Spleen (tissue), 11 donors: ENCODE measurements around the gene VPS35L. TPM values are rescaled to one million over a fixed set of nuclear protein-coding genes. Genes with fewer than 3 reads are reported as not detected.

Experiments used
- DNase-seq: peaks from one replicate; pipeline ENCODE4 v3.0.0-alpha.2; 2020
- H3K27ac ChIP-seq, 8 donors: fragments of 200-600 bp; sonication (generic) in 7 of 8; 1 replicate in 4 of 8; 2 replicates in 4 of 8; pipeline versions ENCODE4 v1.5.0 to v1.8.0; 2016 to 2021; ENCODE audit warnings: inconsistent platforms in 4 of 8, mild to moderate bottlenecking in 4 of 8, moderate library complexity in 1 of 8
- H3K27me3 ChIP-seq, 7 donors: fragments of 200-600 bp; sonication (generic) in 6 of 7; replicated peaks in 1 of 7; 1 replicate in 4 of 7; 2 replicates in 3 of 7; pipeline versions ENCODE4 v1.5.0 to v1.8.0; 2016 to 2021; ENCODE audit warnings: inconsistent platforms in 3 of 7, mild to moderate bottlenecking in 1 of 7
- H3K36me3 ChIP-seq, 6 donors: fragments of 200-600 bp; sonication (generic) in 5 of 6; 1 replicate in 4 of 6; 2 replicates in 2 of 6; pipeline versions ENCODE4 v1.5.0 to v1.8.0; 2016 to 2021; ENCODE audit warnings: inconsistent platforms in 2 of 6
- H3K4me1 ChIP-seq, 6 donors: fragments of 200-600 bp; sonication (generic) in 5 of 6; 1 replicate in 3 of 6; 2 replicates in 3 of 6; pipeline versions ENCODE4 v1.5.0 to v1.8.0; 2016 to 2021; ENCODE audit warnings: inconsistent platforms in 3 of 6
- H3K4me3 ChIP-seq, 8 donors: fragments of 200-600 bp; sonication (generic) in 7 of 8; 1 replicate in 4 of 8; 2 replicates in 4 of 8; pipeline versions ENCODE4 v1.5.0 to v1.8.0; 2016 to 2021; ENCODE audit warnings: inconsistent platforms in 4 of 8, mild to moderate bottlenecking in 4 of 8, moderate library complexity in 2 of 8
- H3K9me3 ChIP-seq, 8 donors: fragments of 200-600 bp; sonication (generic) in 7 of 8; 1 replicate in 4 of 8; 2 replicates in 4 of 8; pipeline versions ENCODE4 v1.5.0 to v1.8.0; 2016 to 2021; ENCODE audit warnings: inconsistent platforms in 4 of 8
- POLR2A ChIP-seq, 3 donors: fragments of 450-650 bp; IDR thresholded peaks; one replicate each; pipeline ENCODE4 v1.5.1; 2017; ENCODE audit warnings: antibody characterized with exemption in 3 of 3, mild to moderate bottlenecking in 1 of 3
- POLR2AphosphoS5 ChIP-seq, 3 donors: sonication (generic); formaldehyde crosslinking; IDR thresholded peaks; one replicate each; pipeline ENCODE4 v1.5.1; 2017; ENCODE audit warnings: antibody characterized with exemption in 3 of 3
- WGBS, 5 donors: extraction: QIAGEN DNeasy Blood & Tissue Kit in 3 of 5; methylation state at CpG; one replicate each; pipeline versions ENCODE4 v1.1.5 to v1.1.7; 2013 to 2018; 5-methylcytosine and 5-hydroxymethylcytosine counted together
- intact Hi-C: fragments of 100-400 bp; cut with DNase I; formaldehyde crosslinking; loops from one replicate; pipeline ENCODE4 v1.15.0; 2023; ENCODE audit warnings: low total_unique reads
- polyA plus RNA-seq, 3 donors: library from polyadenylated mRNA; stranded (reverse); fragments of 200-250 nt; gene quantifications; one replicate each; pipeline ENCODE4 v1.2.1, GENCODE V29; 2013
- total RNA-seq, 7 donors: library from RNA; depleted of rRNA in 3 of 7; stranded (reverse); fragments of >200 nt in 3 of 7; fragmentation: NEBNext Ultra II Directional in 4 of 7; extraction: Animal tissue kit (Norgen Biotek cat#: 25700) in 4 of 7; gene quantifications; one replicate each; pipeline versions ENCODE4 v1.1.0 to v1.2.1, GENCODE V29; 2016 to 2021
- TF ChIP-seq, protein P1 (sequence below), 11 experiments: fragments of 200-600 bp in 7 of 11; fragments of 450-650 bp in 4 of 11; sonication (generic) in 4 of 11; IDR thresholded peaks in 8 of 11; conservative IDR thresholded peaks in 3 of 11; 1 replicate in 7 of 11; 2 replicates in 4 of 11; pipeline versions ENCODE4 v1.4.0 to v1.8.0; 2016 to 2021; ENCODE audit warnings: antibody characterized with exemption in 11 of 11, inconsistent platforms in 4 of 11, mild to moderate bottlenecking in 1 of 11
- donor health status: healthy with polysubstance abuse.
- donor health status: DM: no; HTN: no; CAD: no; lungs with moderate emphysema.
- donor health status: DM: no; HTN: no; CAD: no.
- donor health status: Bipolar disorder and iron deficiency.
- donor health status: healthy.
- donor health status: DM: no; HTN: no; CAD: no.
- donor health status: DM: yes; HTN: yes; CAD: no.

Gene VPS35L
- total and polyA plus RNA-seq, 10 donors = 22.9 to 76.1 (median 58.0) TPM

DNA sequence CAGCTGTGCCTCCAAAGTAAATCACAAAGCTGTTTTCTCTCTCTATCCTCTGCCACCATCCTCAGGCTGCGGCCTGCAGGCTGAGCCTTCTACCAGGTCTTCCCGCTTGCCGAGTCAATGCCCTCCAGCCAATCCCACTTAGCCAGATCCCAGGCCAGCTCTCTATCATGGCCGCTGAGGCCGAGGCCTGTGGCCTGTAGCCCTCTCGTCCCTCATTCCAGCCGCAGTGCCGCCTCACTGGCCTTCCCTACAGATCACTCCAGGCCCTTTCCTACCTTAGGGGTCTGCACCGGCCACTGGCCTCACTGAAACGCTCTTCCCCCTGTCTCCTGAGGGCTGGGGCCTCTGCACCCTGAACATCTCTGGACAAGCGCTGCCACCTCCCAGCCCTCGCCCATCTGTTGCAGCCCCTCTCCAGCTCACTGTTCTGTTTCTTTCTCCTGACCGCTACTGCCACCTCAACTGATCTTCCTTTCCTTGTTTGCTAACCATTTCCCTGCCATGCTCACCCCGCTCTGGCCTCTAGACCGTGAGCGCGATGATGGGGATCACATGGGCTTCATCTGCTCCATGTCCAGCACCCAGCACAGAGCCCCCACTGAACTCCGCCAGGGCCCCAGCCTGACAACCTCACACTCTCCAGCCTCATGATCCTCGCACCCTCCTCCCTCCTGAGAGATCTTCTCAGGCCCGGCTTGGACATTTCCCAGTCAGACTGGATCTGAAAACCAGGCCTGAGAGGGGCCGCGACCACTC is 154.1 kb downstream of the VPS35L start:
- H3K27me3 ChIP-seq = no peaks in the 10 kb centered on the region
- peak; percentile 53 for DNase-seq
- H3K4me1 ChIP-seq = no peaks in the 10 kb centered on the region
- intact Hi-C loops = no loop called here
- WGBS, 5 donors = 93 to 99% (median 97%) methylated on average over 22 of the region's 22 CpGs
- peaks cover 0 to 96% (median 54%) of the 10 kb centered on the region in 6 donors for H3K36me3 ChIP-seq
- TF ChIP-seq POLR2A (IDR thresholded peaks at IDR 0.05) (no peak), POLR2AphosphoS5 (IDR thresholded peaks at IDR 0.05) (peak in 1 of 3 donors; percentile 17)
- TF ChIP-seq, protein P1, sequence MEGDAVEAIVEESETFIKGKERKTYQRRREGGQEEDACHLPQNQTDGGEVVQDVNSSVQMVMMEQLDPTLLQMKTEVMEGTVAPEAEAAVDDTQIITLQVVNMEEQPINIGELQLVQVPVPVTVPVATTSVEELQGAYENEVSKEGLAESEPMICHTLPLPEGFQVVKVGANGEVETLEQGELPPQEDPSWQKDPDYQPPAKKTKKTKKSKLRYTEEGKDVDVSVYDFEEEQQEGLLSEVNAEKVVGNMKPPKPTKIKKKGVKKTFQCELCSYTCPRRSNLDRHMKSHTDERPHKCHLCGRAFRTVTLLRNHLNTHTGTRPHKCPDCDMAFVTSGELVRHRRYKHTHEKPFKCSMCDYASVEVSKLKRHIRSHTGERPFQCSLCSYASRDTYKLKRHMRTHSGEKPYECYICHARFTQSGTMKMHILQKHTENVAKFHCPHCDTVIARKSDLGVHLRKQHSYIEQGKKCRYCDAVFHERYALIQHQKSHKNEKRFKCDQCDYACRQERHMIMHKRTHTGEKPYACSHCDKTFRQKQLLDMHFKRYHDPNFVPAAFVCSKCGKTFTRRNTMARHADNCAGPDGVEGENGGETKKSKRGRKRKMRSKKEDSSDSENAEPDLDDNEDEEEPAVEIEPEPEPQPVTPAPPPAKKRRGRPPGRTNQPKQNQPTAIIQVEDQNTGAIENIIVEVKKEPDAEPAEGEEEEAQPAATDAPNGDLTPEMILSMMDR (IDR thresholded peaks at IDR 0.05 in 8 of 11, conservative IDR thresholded peaks at IDR 0.05 in 3 of 11) = no peak
- no peak overlapping the region for H3K27ac ChIP-seq
- H3K9me3 ChIP-seq = no peaks in the 10 kb centered on the region
- H3K4me3 ChIP-seq = no peak overlapping the region

DNA sequence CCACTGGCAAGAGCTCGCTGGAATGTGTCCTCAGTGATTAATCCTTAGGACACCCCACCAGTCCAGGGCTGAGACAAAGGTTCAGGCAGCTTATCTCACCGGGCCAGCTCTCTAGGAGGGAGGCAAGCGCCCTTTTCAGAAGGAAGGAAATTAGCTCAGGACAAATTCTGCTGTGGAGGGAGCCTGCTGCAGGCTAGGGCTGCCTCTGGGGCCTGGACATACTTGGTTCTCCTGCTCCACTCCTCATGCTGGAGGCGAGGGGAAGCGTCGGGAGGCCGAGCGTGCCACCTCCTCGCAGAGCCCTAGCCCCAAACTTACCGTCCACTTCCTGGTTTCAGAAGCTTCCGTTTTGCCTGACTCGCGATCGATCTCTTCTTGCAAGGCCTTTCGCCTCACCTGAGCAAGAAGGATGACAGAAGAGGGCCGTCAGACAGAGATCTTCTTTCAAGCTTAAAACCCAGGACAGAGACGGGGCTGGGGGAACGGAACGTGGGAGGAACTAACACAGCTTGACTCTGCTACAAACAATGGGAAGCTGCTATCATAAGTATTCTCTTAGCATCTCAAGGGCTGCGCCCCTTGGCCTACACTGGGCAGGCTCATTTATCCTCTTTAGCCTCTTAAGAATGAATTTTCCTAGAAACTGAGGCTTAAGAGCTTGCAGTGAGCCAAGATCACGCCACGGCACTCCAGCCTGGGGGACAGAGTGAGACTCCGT is 154.8 kb downstream of the VPS35L start:
- 80 to 83% (median 81%) methylated on average over 23 of the region's 23 CpGs for WGBS, 5 donors

DNA sequence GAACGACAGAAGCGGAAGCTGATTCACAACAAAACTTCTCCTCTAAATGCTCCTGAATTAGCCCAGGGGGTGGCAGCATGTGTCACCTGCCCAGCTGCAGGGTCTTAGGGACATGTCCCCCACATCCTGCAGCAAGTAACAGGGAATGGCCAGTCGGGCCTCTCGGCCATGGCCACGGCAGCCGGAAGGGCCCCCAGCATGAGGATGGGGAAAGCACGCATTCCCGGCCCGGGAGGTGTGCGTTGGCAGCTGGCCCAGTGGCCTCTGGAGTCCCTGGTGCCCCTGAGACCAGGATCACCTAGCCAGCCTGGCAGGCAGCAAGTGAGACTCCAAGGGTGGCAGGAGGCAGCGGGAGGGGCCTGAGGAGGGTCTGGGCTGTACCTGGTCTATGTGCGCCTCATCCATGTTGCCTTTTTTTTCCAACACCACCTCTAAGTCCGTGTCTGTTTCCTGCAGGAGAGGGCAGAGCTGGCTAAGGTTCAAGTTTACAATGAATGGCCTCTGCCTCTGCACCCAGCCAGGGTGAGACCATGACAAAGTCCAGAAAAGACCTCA is 155.6 kb downstream of the VPS35L start:
- TF ChIP-seq, protein P1 (IDR thresholded peaks at IDR 0.05 in 8 of 11, conservative IDR thresholded peaks at IDR 0.05 in 3 of 11) = no peak
- TF ChIP-seq POLR2A (IDR thresholded peaks at IDR 0.05) = no peak
- TF ChIP-seq POLR2AphosphoS5 (IDR thresholded peaks at IDR 0.05) = peak in 2 of 3 donors; percentile 9 to 48
- 82 to 92% (median 86%) methylated on average over 13 of the region's 13 CpGs for WGBS, 5 donors
- no peaks in the 10 kb centered on the region for H3K9me3 ChIP-seq
- peak; percentile 77 for DNase-seq
- no peak overlapping the region for H3K4me3 ChIP-seq
- H3K27me3 ChIP-seq = no peaks in the 10 kb centered on the region
- no peak overlapping the region for H3K27ac ChIP-seq
- H3K36me3 ChIP-seq = peaks cover 0 to 85% (median 44%) of the 10 kb centered on the region in 6 donors
- peaks cover 0 to 5% (median 3%) of the 10 kb centered on the region in 6 donors for H3K4me1 ChIP-seq
- intact Hi-C loops = no loop called here

More for the DNA sequence above, 154.8 kb downstream of the VPS35L start:
- intact Hi-C loops = no loop called here
- DNase-seq = peak; percentile 65
- TF ChIP-seq, protein P1 (IDR thresholded peaks at IDR 0.05 in 8 of 11, conservative IDR thresholded peaks at IDR 0.05 in 3 of 11) = no peak
- TF ChIP-seq POLR2A (IDR thresholded peaks at IDR 0.05) = no peak
- TF ChIP-seq POLR2AphosphoS5 (IDR thresholded peaks at IDR 0.05) = no peak
- H3K27ac ChIP-seq = no peak overlapping the region
- H3K9me3 ChIP-seq = no peaks in the 10 kb centered on the region
- H3K27me3 ChIP-seq = no peaks in the 10 kb centered on the region
- H3K4me1 ChIP-seq = no peaks in the 10 kb centered on the region
- peaks cover 0 to 92% (median 49%) of the 10 kb centered on the region in 6 donors for H3K36me3 ChIP-seq
- no peak overlapping the region for H3K4me3 ChIP-seq
